Stimulated activated CD4-positive, alpha-beta T cell treated with anti-CD3 and anti-CD28 coated beads, Interleukin-12 subunit alpha, Interleukin-12 subunit beta, amount 100 ng/mL, for 48 hours (primary cell): ENCODE data around the gene IL4.

Source experiments
- DNase-seq, 3 donors: peaks; one replicate each; pipeline ENCODE4 v3.0.0-alpha.2; 2020; ENCODE audit warnings: low read depth in 2 of 3, low spot score in 1 of 3

Gene IL4

DNA sequence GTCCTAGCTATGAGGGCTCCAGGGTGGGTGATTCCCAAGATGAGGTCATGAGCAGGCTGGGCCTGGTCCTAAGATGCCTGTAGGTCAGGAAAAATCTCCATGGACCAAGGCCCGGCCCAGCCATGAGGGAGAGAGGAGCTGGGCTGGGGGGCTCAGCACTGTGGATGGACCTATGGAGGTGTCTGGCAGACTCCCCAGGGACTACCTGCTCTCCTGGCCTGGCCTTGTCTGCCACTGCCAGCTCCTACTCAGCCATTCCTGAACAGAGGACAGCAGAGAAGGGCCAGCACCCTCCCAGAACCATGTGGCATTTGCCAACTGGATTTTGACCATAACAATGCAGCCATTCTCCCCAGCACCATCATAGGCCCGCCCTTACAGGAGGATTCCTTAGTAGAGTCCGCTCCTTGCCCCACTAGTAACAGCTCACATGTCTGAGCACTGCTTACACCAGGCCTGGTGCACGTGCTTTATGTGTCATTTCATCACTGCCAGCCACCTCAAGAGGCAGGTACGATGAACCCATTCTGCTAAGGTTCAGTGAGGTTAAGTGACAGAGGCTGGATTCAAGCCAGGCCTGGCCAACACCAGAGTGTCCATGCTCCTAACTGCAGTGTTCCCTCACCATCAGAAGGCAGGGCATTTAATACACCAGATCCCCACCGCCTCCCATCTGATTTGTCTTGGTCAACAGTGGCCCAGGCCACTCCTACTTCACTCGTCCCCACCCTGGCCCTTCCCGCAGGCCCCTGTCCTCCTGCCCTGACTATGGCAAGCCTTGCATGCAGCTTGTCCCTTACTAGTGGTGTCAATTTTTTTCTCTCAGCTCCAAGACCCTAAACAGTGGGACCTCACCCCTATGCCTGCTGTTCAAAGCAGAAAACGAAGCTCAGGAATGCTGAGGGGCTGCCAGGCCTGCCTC lies 15.1 kb upstream of the IL4 start:
- no peak for DNase-seq

DNA sequence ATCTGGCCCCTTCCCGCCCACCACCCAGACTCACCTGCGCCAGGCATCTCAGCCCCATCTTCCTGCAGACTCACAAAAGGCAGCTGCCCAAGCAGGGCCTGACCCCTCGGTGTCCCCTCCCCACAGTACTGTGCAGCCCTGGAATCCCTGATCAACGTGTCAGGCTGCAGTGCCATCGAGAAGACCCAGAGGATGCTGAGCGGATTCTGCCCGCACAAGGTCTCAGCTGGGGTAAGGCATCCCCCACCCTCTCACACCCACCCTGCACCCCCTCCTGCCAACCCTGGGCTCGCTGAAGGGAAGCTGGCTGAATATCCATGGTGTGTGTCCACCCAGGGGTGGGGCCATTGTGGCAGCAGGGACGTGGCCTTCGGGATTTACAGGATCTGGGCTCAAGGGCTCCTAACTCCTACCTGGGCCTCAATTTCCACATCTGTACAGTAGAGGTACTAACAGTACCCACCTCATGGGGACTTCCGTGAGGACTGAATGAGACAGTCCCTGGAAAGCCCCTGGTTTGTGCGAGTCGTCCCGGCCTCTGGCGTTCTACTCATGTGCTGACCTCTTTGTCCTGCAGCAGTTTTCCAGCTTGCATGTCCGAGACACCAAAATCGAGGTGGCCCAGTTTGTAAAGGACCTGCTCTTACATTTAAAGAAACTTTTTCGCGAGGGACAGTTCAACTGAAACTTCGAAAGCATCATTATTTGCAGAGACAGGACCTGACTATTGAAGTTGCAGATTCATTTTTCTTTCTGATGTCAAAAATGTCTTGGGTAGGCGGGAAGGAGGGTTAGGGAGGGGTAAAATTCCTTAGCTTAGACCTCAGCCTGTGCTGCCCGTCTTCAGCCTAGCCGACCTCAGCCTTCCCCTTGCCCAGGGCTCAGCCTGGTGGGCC lies 13.9 kb upstream of the IL4 start:
- DNase-seq: no peak

GRCh38 chr5:132661231-132662003 lies 12.4 kb upstream of the IL4 start:
- no peak for DNase-seq

- DNase-seq: no peak
Measured at GRCh38 chr5:132662004-132662401, 11.8 kb upstream of the IL4 start.

DNA sequence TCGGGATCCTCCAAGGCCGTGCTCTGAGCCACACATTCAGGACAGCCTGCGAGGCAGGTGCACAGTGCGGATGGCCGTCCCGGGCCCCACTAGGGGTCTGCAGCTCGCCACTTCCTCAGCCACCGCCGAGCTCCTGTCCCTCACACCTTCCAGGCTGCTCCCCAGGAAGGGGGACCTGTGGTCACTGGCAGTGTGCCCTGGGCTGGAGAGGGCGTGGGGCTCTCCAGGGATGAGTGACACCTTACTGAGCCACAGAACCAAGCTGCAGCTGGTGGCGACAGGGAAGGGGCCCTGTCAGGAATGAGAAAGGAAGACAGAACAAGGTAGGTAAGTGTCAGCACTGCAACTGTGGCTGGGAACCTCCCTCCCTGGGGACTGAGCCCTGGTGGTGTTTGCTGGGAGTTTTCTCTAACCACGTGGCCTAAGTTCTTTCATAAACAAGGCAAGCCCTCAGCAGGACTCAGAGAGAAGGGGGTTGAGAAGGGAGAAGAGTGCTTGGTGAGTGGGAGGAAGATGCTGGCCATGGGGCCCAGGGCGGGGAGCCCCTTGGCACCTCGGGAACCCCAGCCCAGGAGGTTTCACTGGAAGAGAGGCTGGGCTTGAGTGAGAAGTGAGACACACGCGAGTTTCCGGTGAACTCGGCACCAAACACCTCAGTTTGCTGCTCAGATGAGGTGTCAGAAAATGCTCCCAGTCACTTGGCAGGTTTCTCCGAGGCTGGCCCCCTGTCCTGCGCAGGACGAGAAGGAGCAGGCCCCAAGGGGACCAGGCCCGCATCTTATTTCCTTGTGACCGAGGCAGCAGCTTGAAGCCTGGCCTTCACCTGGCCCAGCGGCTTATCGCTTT lies 10.6 kb upstream of the IL4 start:
- peak; percentile 36 to 58 (median 54) for DNase-seq

DNA sequence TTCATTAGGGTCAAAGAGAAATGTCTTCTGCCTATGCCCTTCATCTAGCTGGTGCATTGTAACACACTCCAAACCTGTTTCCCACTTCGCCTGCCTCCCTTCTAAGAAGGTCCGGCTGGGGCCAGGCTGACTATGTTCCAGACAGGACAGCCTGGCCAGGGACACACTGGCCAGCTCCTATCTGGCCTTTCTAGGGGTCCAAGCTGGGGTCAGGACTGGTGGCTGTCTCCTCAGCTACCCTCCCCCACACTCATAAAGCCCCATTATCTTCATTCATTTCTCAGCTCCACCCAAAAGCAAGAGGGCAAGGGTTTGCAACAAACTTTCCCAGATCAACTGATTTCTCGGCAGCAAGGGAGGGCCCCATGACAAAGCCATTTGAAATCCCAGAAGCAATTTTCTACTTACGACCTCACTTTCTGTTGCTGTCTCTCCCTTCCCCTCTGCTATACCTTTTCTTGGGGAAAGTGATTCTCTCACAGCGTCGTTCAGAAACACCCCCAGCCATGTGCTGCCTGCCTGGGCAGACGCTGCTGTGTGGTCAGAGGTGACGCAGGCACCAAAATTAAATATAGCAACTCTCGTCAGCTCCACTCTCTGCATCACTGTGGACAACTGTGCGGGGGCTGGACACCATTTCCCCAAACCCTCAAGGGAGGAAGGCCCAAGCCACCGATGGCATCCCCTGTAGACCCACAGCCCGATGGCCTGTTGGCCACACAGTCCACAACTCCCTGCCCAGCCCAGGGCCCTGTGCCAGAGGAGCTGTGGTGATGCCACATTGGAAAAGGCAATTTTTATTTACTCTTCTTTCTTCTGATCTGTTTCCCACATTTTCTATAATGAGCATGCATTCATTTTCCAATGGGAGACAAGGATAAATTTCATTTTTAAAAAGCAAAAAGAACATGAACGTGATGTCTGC lies 9.8 kb upstream of the IL4 start:
- DNase-seq: no peak

DNA sequence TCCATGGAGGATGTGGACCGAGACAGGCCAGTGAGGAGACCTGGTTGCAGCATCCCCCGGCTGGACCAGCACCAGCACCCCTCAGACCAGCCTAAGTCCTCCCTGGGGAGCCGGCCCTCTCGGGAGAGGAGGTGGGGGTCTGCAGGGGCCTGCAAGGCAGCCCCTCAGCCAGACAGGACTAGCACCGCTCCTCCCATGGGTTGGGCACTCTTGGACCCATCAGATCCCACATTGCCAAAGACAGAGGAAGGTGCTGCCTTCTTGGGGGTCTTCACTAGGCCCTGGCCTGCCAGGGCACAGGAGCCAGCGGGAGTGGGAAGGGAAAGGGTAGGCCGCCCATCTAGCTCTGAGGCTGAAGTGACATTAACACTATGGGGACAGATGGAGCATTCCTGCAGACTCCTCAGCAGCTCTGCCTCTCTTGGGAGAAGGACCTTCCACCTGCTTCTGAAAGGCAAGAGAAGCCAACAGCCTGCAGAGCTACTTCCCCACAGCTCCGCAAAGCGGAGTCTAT lies 9.0 kb upstream of the IL4 start:
- no peak for DNase-seq

DNA sequence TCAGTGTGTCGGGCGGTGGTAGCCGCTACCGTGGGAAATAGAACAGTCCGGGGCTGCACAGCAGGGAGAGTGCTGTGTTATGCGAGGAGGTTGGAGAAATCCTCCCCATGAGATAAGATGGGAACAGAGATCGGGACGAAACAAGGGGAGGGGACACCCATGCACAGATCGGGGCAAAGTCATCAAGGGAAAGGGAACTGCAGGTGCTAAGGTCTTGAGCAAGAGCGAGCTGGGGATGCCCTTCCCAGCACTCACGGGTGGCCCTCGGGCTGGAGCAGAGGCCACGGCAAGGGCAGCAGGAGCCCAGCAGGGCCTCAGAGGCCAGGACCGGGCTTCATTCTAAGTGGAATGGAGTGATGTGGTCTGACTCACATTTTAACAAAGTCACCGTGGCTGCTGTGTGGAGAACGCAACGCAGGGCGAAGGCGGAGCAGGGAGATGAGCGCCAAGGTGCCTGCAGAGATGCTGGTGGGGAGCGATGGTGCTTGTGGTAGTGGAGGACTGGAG lies 8.2 kb upstream of the IL4 start:
- DNase-seq: no peak

- no peak for DNase-seq
Measured at GRCh38 chr5:132666310-132667123, 7.3 kb upstream of the IL4 start.

DNA sequence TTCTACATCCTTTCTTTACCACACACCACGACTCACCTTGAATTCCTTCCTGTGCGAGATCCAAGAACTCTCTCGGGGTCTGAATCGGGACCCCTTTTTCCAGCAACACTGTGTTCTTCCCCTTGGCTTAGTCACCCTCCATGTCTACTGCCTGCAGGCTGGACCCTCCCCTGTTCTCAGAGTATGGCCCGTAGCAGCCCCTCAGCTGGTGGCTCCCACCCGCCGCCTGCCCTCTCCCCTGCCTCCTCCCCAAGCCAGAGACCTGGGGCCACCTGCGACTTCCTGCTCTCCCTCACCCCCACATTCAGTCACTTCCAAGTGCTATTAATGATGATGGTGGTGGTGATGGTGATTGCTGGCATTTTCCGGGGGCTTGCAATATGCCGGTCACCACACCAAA lies 6.5 kb upstream of the IL4 start:
- DNase-seq: no peak

- no peak for DNase-seq
Measured at GRCh38 chr5:132667761-132668705, 5.8 kb upstream of the IL4 start.

GRCh38 chr5:132668706-132669454 lies 4.9 kb upstream of the IL4 start:
- no peak for DNase-seq

GRCh38 chr5:132669455-132669820 lies 4.4 kb upstream of the IL4 start:
- no peak for DNase-seq

DNA sequence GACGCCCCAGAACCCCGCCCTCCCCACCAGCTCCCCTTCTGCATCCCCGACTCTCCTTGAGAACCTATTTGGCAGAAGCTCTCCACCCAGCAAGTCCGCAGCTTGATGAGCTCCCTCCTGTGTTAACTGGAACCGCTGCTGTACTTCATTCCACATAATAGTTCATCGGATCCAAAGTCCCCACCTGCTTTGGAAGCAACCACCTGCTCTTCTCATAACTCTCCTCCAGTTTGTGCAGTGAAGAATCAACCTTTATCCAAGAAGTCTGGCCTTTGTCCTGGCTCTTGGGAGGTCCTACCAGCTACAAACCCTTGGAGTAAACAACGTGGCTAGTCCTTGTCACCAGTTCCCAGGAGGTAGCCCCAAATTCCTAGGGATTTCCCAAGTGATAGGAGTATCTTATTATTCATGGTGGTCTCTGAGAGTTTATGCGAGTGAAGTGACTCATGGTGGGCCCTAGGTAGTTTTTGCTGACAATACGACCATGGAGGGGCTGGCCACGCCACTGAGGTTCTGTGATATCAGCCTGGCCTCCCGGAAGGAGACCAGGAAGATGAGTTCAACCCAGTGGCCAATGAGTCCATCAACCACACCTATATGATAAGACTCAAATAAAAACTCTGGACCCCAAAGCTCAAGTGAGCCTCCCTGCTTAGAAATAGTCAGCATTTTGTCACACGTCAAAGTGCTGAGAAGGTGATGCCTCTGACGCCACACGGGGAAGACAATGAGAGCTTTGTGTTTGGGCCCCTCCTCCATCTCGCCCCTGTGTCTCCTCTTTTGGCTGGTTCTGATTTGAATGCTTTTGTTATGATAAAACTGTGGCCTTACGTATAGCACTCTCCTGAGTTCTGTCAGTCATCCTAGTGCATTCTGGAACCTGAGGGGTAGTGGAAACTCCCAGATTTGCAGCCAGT lies 3.6 kb upstream of the IL4 start:
- DNase-seq: no peak

DNA sequence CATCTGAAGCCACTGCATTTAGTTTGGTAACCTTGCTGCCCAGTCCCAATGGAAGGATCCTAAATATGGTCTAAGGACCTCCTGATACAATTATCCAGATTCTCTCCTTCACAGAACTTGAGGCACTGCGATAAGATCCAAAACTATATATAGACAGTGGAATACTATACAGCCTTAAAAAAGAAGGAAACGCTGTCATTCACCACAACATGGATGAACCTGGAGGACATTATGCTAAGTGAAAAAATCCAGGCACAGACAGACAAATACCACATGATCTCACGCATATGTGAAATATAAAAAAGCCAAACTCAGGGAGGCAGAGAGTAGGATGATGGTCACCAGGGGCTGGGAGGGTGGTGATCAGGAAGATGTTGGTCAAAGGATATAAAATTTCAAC lies 2.8 kb upstream of the IL4 start:
- no peak for DNase-seq
